Measurements from ENCODE around the gene SAP130. TPM values are rescaled to one million over a fixed set of nuclear protein-coding genes. Genes with fewer than 3 reads are reported as not detected.

Gene SAP130
- total RNA-seq, 1 experiment from 2014 or later: 45.6 TPM

- Mint-ChIP-seq H3K27me3 (ENCODE audit: low read depth) (no peaks in the 10 kb centered on the region), H3K36me3 (ENCODE audit: insufficient read depth in 1 of 3, low read depth in 3 of 3) (no peaks in the 10 kb centered on the region), H3K4me1 (no peaks in the 10 kb centered on the region), H3K4me3 (no peak overlapping the region), H3K9me3 (no peaks in the 10 kb centered on the region), H3K27ac (no peak overlapping the region)
- no peak overlapping the region for H4K8ac ChIP-seq (replicated peaks; ENCODE audit: insufficient read length, low read depth, low read length)
- no peak overlapping the region for H3K9ac ChIP-seq (ENCODE audit: extremely low read depth, insufficient read length, low read length)
- no peak for DNase-seq
- no peaks in the 10 kb centered on the region for H3K79me2 ChIP-seq (ENCODE audit: insufficient read depth, low read length)
- no peak overlapping the region for H2BK15ac ChIP-seq (ENCODE audit: low read depth, low read length)
- H4K91ac ChIP-seq (ENCODE audit: insufficient read length, low read depth, low read length): no peak overlapping the region
- no peak overlapping the region for H4K5ac ChIP-seq (ENCODE audit: insufficient read length, low read depth, low read length)
- H2BK5ac ChIP-seq (ENCODE audit: insufficient read length, low read length): no peak overlapping the region
- no peak overlapping the region for H3K56ac ChIP-seq (ENCODE audit: insufficient read length, low read depth, low read length)
- H3K4me1 ChIP-seq (ENCODE audit: insufficient read depth, low read length): no peaks in the 10 kb centered on the region
- no peak overlapping the region for H2BK120ac ChIP-seq (ENCODE audit: low read depth, low read length, poor library complexity, severe bottlenecking)
- H3K27me3 ChIP-seq (ENCODE audit: insufficient read depth, low read length): no peaks in the 10 kb centered on the region
- no peak overlapping the region for H2BK20ac ChIP-seq (ENCODE audit: low read depth, low read length, poor library complexity, severe bottlenecking)
- H3K14ac ChIP-seq (ENCODE audit: insufficient read depth, low read length): no peak overlapping the region
- H3T11ph ChIP-seq (ENCODE audit: low read length): no peak overlapping the region
- H2BK12ac ChIP-seq (ENCODE audit: insufficient read length, low read depth, low read length): no peak overlapping the region
- H3K4me2 ChIP-seq (ENCODE audit: insufficient read depth, insufficient read length, low read length): no peak overlapping the region
- no peaks in the 10 kb centered on the region for H3K23me2 ChIP-seq (ENCODE audit: insufficient read length, low read depth, low read length, poor library complexity, severe bottlenecking)
- no peak overlapping the region for H3K18ac ChIP-seq (ENCODE audit: insufficient read length, low read depth, low read length)
- no peak overlapping the region for H3K27ac ChIP-seq (ENCODE audit: insufficient read length, low read depth, low read length)
- no peak overlapping the region for H2AFZ ChIP-seq (ENCODE audit: low read length)
- no peak overlapping the region for H3K4ac ChIP-seq (ENCODE audit: low read depth, low read length)
- H2AK5ac ChIP-seq (ENCODE audit: insufficient read length, low read length): no peak overlapping the region
- WGBS (ENCODE audit: extremely low coverage, insufficient read length, low lambda C conversion rate): no CpG with 5 or more reads among the region's 4 CpGs
- H4K20me1 ChIP-seq (ENCODE audit: control insufficient read depth, insufficient read depth, insufficient read length): no peaks in the 10 kb centered on the region
- no peak overlapping the region for H3K23ac ChIP-seq (ENCODE audit: insufficient read length, low read depth, low read length)
- no peaks in the 10 kb centered on the region for H3K79me1 ChIP-seq (ENCODE audit: insufficient read depth, low read depth, low read length, poor library complexity, severe bottlenecking)
- TF ChIP-seq, protein P1, sequence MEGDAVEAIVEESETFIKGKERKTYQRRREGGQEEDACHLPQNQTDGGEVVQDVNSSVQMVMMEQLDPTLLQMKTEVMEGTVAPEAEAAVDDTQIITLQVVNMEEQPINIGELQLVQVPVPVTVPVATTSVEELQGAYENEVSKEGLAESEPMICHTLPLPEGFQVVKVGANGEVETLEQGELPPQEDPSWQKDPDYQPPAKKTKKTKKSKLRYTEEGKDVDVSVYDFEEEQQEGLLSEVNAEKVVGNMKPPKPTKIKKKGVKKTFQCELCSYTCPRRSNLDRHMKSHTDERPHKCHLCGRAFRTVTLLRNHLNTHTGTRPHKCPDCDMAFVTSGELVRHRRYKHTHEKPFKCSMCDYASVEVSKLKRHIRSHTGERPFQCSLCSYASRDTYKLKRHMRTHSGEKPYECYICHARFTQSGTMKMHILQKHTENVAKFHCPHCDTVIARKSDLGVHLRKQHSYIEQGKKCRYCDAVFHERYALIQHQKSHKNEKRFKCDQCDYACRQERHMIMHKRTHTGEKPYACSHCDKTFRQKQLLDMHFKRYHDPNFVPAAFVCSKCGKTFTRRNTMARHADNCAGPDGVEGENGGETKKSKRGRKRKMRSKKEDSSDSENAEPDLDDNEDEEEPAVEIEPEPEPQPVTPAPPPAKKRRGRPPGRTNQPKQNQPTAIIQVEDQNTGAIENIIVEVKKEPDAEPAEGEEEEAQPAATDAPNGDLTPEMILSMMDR (conservative IDR thresholded peaks at IDR 0.05): no peak
- H3K9me3 ChIP-seq (ENCODE audit: control insufficient read depth, low read depth, low read length): no peaks in the 10 kb centered on the region
Observed at GRCh38 chr2:127917916-127918315, 109.9 kb downstream of the SAP130 start.

Data from H9 (cell line).